ENCODE measurements around the gene GPR37L1.

GPR37L1 gene

GRCh38 chr1:202122639-202123335 lies at the start of gene GPR37L1:
Gene GPR37L1, plus strand, starts transcription at chr1:202122917. Its CDS starts 47 bp downstream, at chr1:202122964.
- H3K4me3 ChIP-seq (replicated peaks; ENCODE audit: low read depth, low read length) = no peak within 1 kb of the TSS
- TF ChIP-seq CTCF (IDR thresholded peaks at IDR 0.05; ENCODE audit: low read depth, low read length, missing control alignments) = peak; percentile 41
- no peak for DNase-seq (ENCODE audit: extremely low read depth, low read depth)

GRCh38 chr1:202073206-202073605 lies 49.5 kb upstream of the GPR37L1 start:
- DNase-seq (ENCODE audit: extremely low read depth, low read depth) = no peak
- no peak for TF ChIP-seq CTCF (IDR thresholded peaks at IDR 0.05; ENCODE audit: low read depth, low read length, missing control alignments)
- H3K4me3 ChIP-seq (replicated peaks; ENCODE audit: low read depth, low read length) = no peak overlapping the region

- no peak for TF ChIP-seq CTCF (IDR thresholded peaks at IDR 0.05; ENCODE audit: low read depth, low read length, missing control alignments)
- no peak overlapping the region for H3K4me3 ChIP-seq (replicated peaks; ENCODE audit: low read depth, low read length)
- no peak for DNase-seq (ENCODE audit: extremely low read depth, low read depth)
Observed at GRCh38 chr1:202074985-202075384, 47.7 kb upstream of the GPR37L1 start.

- no peak for DNase-seq (ENCODE audit: extremely low read depth, low read depth)
- no peak for TF ChIP-seq CTCF (IDR thresholded peaks at IDR 0.05; ENCODE audit: low read depth, low read length, missing control alignments)
- no peak overlapping the region for H3K4me3 ChIP-seq (replicated peaks; ENCODE audit: low read depth, low read length)
Observed at GRCh38 chr1:202075389-202075788, 47.3 kb upstream of the GPR37L1 start.

GRCh38 chr1:202076050-202076511 lies 46.6 kb upstream of the GPR37L1 start:
- no peak for TF ChIP-seq CTCF (IDR thresholded peaks at IDR 0.05; ENCODE audit: low read depth, low read length, missing control alignments)
- H3K4me3 ChIP-seq (replicated peaks; ENCODE audit: low read depth, low read length) = no peak overlapping the region
- DNase-seq (ENCODE audit: extremely low read depth, low read depth) = no peak

GRCh38 chr1:202078241-202078640 lies 44.5 kb upstream of the GPR37L1 start:
- no peak for DNase-seq (ENCODE audit: extremely low read depth, low read depth)
- no peak for TF ChIP-seq CTCF (IDR thresholded peaks at IDR 0.05; ENCODE audit: low read depth, low read length, missing control alignments)
- no peak overlapping the region for H3K4me3 ChIP-seq (replicated peaks; ENCODE audit: low read depth, low read length)

GRCh38 chr1:202081992-202082391 lies 40.7 kb upstream of the GPR37L1 start:
- DNase-seq (ENCODE audit: extremely low read depth, low read depth) = no peak
- no peak for TF ChIP-seq CTCF (IDR thresholded peaks at IDR 0.05; ENCODE audit: low read depth, low read length, missing control alignments)

More at GRCh38 chr1:202081992-202082391, 40.7 kb upstream of the GPR37L1 start:
- no peak overlapping the region for H3K4me3 ChIP-seq (replicated peaks; ENCODE audit: low read depth, low read length)

Measured in HFF-Myc (cell line).